Prostate gland (tissue), 2 donors: ENCODE results near the gene SVOP. TPM values are rescaled to one million over a fixed set of nuclear protein-coding genes. Genes with fewer than 3 reads are reported as not detected.

Experiments
- DNase-seq: peaks from one replicate; pipeline ENCODE4 v3.0.0-alpha.2; 2019; ENCODE audit warnings: low spot score
- H3K27ac ChIP-seq, 2 donors: fragments of 200-600 bp; sonication (generic); 2 replicates each; pipeline ENCODE4 v1.5.1; 2017 to 2019
- H3K27me3 ChIP-seq: fragments of 200-600 bp; sonication (generic); replicated peaks from 2 replicates; pipeline ENCODE4 v1.5.1; 2019; ENCODE audit not compliant: insufficient read depth
- H3K36me3 ChIP-seq, 2 donors: fragments of 200-600 bp; sonication (generic); 1 replicate in 1 of 2; 2 replicates in 1 of 2; pipeline versions ENCODE4 v1.5.1 to v1.8.1; 2017 to 2019
- H3K4me1 ChIP-seq: fragments of 200-600 bp; sonication (generic); replicated peaks from 2 replicates; pipeline ENCODE4 v1.5.1; 2019
- H3K4me3 ChIP-seq, 2 donors: fragments of 200-600 bp; sonication (generic); 2 replicates each; pipeline ENCODE4 v1.5.1; 2017 to 2019
- H3K9me3 ChIP-seq: fragments of 200-600 bp; sonication (generic); 2 replicates; pipeline ENCODE4 v1.5.1; 2017
- CTCF ChIP-seq, 4 experiments: fragments of 200-600 bp in 2 of 4; fragments of 450-650 bp in 2 of 4; sonication (generic) in 2 of 4; IDR thresholded peaks; 1 replicate in 3 of 4; 2 replicates in 1 of 4; pipeline ENCODE4 v1.5.1; 2016 to 2019; ENCODE audit warnings: antibody characterized with exemption in 4 of 4, mild to moderate bottlenecking in 2 of 4, moderate library complexity in 2 of 4
- POLR2A ChIP-seq: fragments of 450-650 bp; IDR thresholded peaks from one replicate; pipeline ENCODE4 v1.6.1; 2016; ENCODE audit warnings: antibody characterized with exemption, mild to moderate bottlenecking
- POLR2AphosphoS5 ChIP-seq: sonication (generic); formaldehyde crosslinking; IDR thresholded peaks from one replicate; pipeline ENCODE4 v1.6.1; 2017; ENCODE audit warnings: antibody characterized with exemption
- WGBS: methylation state at CpG from one replicate; pipeline ENCODE4 v1.1.5; 2018; 5-methylcytosine and 5-hydroxymethylcytosine counted together
- intact Hi-C: fragments of 100-400 bp; cut with DNase I; formaldehyde crosslinking; loops from one replicate; pipeline ENCODE4 v1.14.2; 2022
- total RNA-seq, 2 donors: library from RNA; depleted of rRNA; stranded (reverse); fragments of >200 nt; gene quantifications; one replicate each; pipeline ENCODE4 v1.1.0, GENCODE V29; 2016

The SVOP gene
- total RNA-seq, 2 donors from 2014 or later: 0.06 TPM; not detected in 1

- intact Hi-C loops: no loop called here
These were observed 72.5 kb downstream of the SVOP start for GRCh38 chr12:108948367-108948766.

DNA sequence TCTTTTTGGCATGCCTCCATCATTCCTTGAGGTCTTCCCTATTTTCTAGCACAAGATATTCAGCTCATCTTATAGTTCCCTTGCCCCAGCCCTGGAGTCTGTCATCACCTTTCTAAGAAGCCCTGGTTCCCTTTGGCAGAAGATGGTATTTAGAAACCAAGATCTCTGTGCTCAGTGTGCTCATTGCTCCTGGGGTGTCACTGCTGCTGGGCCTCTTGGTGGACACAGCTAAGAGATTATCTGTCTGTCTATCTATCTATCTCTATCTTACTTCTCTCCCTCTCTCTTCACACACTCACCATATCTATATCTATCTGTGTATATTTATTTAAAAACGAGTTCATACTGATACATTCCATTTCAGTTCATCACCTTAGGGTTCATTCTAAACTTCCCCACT, 73.8 kb downstream of the SVOP start:
- no peak for TF ChIP-seq CTCF (IDR thresholded peaks at IDR 0.05)
- TF ChIP-seq POLR2AphosphoS5: no peak
- no peak for TF ChIP-seq POLR2A
- WGBS: 66% methylated on average over 1 of the region's 1 CpG
- Histone ChIP-seq H3K4me1 (no peaks in the 10 kb centered on the region), H3K27ac (no peak overlapping the region), H3K27me3 (no peaks in the 10 kb centered on the region), H3K4me3 (no peak overlapping the region), H3K36me3 (no peaks in the 10 kb centered on the region), H3K9me3 (no peaks in the 10 kb centered on the region)
- intact Hi-C loops: no loop called here
- DNase-seq: no peak

More at GRCh38 chr12:108948367-108948766, 72.5 kb downstream of the SVOP start:
- Histone ChIP-seq H3K9me3 (no peaks in the 10 kb centered on the region), H3K36me3 (no peaks in the 10 kb centered on the region), H3K27me3 (no peaks in the 10 kb centered on the region), H3K27ac (no peak overlapping the region), H3K4me1 (no peaks in the 10 kb centered on the region), H3K4me3 (no peak overlapping the region)
- no peak for DNase-seq
- TF ChIP-seq POLR2A: no peak
- TF ChIP-seq CTCF (IDR thresholded peaks at IDR 0.05): no peak
- no peak for TF ChIP-seq POLR2AphosphoS5

- no peak for TF ChIP-seq POLR2A
- no peak for TF ChIP-seq POLR2AphosphoS5
- TF ChIP-seq CTCF (IDR thresholded peaks at IDR 0.05): no peak
- H3K4me1 ChIP-seq: no peaks in the 10 kb centered on the region
- no peaks in the 10 kb centered on the region for H3K9me3 ChIP-seq
- DNase-seq: no peak
- intact Hi-C loops: no loop called here
- no peak overlapping the region for H3K27ac ChIP-seq
- 47% methylated on average over 1 of the region's 1 CpG for WGBS
- no peaks in the 10 kb centered on the region for H3K36me3 ChIP-seq
- no peak overlapping the region for H3K4me3 ChIP-seq
- no peaks in the 10 kb centered on the region for H3K27me3 ChIP-seq
These were observed 80.7 kb downstream of the SVOP start for GRCh38 chr12:108940138-108940537.

- H3K4me3 ChIP-seq: no peak overlapping the region
- H3K4me1 ChIP-seq: no peaks in the 10 kb centered on the region
- WGBS: 69% methylated on average over 1 of the region's 1 CpG
- H3K36me3 ChIP-seq: no peaks in the 10 kb centered on the region
- TF ChIP-seq POLR2AphosphoS5 (no peak), CTCF (IDR thresholded peaks at IDR 0.05) (no peak), POLR2A (no peak)
- intact Hi-C loops: no loop called here
- H3K27me3 ChIP-seq: no peaks in the 10 kb centered on the region
- no peak for DNase-seq
- no peak overlapping the region for H3K27ac ChIP-seq
- no peaks in the 10 kb centered on the region for H3K9me3 ChIP-seq
These were observed 81.3 kb downstream of the SVOP start for GRCh38 chr12:108939594-108939993.

DNA sequence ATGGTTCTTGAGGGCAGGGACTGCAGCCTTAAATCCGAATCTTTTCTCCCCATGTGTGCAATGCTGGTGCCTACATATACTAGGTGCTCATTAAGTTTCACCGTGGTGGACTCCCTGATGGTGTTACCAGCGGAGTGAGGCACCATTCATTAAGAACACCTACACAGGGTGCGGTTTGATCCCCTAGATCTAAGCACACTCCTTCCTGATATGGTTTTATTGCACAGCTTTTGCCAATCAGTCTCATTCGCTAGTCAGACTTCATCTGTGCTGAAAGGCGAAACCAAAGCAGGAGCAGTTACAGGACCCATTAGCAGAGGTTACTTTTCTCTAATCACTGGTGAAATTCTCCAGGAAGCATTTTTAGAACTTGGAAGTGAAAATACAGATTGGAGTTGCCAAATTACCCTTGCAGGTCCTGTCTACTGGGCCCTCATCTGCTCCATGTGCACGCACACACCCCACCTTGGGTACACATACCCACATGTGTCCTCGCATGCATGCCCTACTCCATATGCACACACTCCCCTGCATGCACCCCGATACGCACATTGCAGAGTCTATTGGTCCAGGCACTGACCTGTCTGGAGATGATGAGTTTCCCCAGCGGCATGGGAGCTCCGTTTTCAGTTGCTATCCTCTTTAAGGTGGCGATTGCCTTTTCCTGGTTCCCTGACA, 82.5 kb downstream of the SVOP start:
- no peaks in the 10 kb centered on the region for H3K36me3 ChIP-seq
- no peak overlapping the region for H3K27ac ChIP-seq
- 72% methylated on average over 13 of the region's 13 CpGs for WGBS
- H3K4me3 ChIP-seq: no peak overlapping the region
- no peaks in the 10 kb centered on the region for H3K9me3 ChIP-seq
- TF ChIP-seq POLR2A: no peak
- TF ChIP-seq CTCF (IDR thresholded peaks at IDR 0.05): no peak
- no peaks in the 10 kb centered on the region for H3K4me1 ChIP-seq
- no peaks in the 10 kb centered on the region for H3K27me3 ChIP-seq
- DNase-seq: no peak
- intact Hi-C loops: no loop called here
